Neural crest cell (in vitro differentiated cells): ENCODE measurements around the gene POLR3A. TPM values are rescaled to one million over a fixed set of nuclear protein-coding genes. Genes with fewer than 3 reads are reported as not detected.

Source experiments
- DNase-seq: peaks from one replicate; pipeline ENCODE4 v3.0.0; 2021; ENCODE audit warnings: low read depth, mixed read lengths, low spot score
- H3K27ac Mint-ChIP-seq: one replicate; pipeline ENCODE4 v1.8.0; 2021; ENCODE audit warnings: mild to moderate bottlenecking, mixed read lengths; ENCODE audit not compliant: unreplicated experiment
- H3K27me3 Mint-ChIP-seq: 2 replicates; pipeline ENCODE4 v1.8.0; 2021; ENCODE audit warnings: low read depth, mild to moderate bottlenecking, mixed read lengths
- H3K36me3 Mint-ChIP-seq: 2 replicates; pipeline ENCODE4 v1.8.0; 2021; ENCODE audit warnings: low read depth, mild to moderate bottlenecking, mixed read lengths
- H3K4me1 Mint-ChIP-seq: 2 replicates; pipeline ENCODE4 v1.8.0; 2021; ENCODE audit warnings: mixed read lengths
- H3K4me3 Mint-ChIP-seq: one replicate; pipeline ENCODE4 v1.8.0; 2021; ENCODE audit warnings: mild to moderate bottlenecking, mixed read lengths
- H3K9me3 Mint-ChIP-seq: 2 replicates; pipeline ENCODE4 v1.8.0; 2021; ENCODE audit warnings: mixed read lengths
- total RNA-seq: library from RNA; stranded (reverse); gene quantifications from 2 replicates; pipeline ENCODE4 v1.2.1, GENCODE V29; 2021
- TF ChIP-seq, protein P1 (sequence below): fragments of 200-600 bp; sonication (generic); conservative IDR thresholded peaks from 2 replicates; pipeline ENCODE4 v1.5.0; 2021; ENCODE audit warnings: antibody characterized with exemption, mild to moderate bottlenecking

The POLR3A gene
- total RNA-seq, 1 donor from 2014 or later = 28.9 TPM

GRCh38 chr10:77989081-77989724, 40.1 kb downstream of the POLR3A start:
- TF ChIP-seq, protein P1, sequence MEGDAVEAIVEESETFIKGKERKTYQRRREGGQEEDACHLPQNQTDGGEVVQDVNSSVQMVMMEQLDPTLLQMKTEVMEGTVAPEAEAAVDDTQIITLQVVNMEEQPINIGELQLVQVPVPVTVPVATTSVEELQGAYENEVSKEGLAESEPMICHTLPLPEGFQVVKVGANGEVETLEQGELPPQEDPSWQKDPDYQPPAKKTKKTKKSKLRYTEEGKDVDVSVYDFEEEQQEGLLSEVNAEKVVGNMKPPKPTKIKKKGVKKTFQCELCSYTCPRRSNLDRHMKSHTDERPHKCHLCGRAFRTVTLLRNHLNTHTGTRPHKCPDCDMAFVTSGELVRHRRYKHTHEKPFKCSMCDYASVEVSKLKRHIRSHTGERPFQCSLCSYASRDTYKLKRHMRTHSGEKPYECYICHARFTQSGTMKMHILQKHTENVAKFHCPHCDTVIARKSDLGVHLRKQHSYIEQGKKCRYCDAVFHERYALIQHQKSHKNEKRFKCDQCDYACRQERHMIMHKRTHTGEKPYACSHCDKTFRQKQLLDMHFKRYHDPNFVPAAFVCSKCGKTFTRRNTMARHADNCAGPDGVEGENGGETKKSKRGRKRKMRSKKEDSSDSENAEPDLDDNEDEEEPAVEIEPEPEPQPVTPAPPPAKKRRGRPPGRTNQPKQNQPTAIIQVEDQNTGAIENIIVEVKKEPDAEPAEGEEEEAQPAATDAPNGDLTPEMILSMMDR = no peak
- Mint-ChIP-seq H3K27me3 (no peaks in the 10 kb centered on the region), H3K27ac (peak overlapping the region; percentile 75), H3K36me3 (peaks cover 27% of the 10 kb centered on the region), H3K9me3 (no peaks in the 10 kb centered on the region), H3K4me1 (peaks cover 19% of the 10 kb centered on the region), H3K4me3 (no peak overlapping the region)
- DNase-seq = no peak

GRCh38 chr10:77987671-77988255, 41.6 kb downstream of the POLR3A start:
- Mint-ChIP-seq H3K4me3 (no peak overlapping the region), H3K27me3 (no peaks in the 10 kb centered on the region), H3K4me1 (peaks cover 10% of the 10 kb centered on the region), H3K9me3 (no peaks in the 10 kb centered on the region), H3K36me3 (peaks cover 23% of the 10 kb centered on the region), H3K27ac (no peak overlapping the region)
- TF ChIP-seq, protein P1 = no peak
- no peak for DNase-seq

DNA sequence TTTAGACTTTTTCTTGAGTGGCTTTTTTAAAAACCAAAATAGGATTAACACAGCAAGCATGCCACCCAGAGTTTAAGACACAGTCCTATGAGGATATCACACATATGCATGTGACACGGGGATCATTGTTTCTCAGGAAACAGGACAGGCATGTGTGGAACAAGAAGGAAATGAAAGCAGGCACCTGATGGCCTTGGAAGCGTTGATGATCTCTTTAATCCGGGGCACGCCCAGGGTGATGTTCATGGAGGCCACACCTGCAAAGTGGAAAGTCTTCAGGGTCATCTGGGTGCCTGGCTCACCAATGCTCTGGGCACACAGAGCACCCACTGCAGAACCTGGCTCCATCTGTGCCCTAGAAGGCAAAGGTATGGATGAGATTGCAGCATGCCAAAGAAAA, 44.3 kb downstream of the POLR3A start:
- H3K36me3 Mint-ChIP-seq = peaks cover 21% of the 10 kb centered on the region
- no peak overlapping the region for H3K4me3 Mint-ChIP-seq
- no peak overlapping the region for H3K27ac Mint-ChIP-seq
- peaks cover 10% of the 10 kb centered on the region for H3K4me1 Mint-ChIP-seq
- H3K27me3 Mint-ChIP-seq = no peaks in the 10 kb centered on the region
- DNase-seq = no peak
- TF ChIP-seq, protein P1 = no peak
- H3K9me3 Mint-ChIP-seq = no peaks in the 10 kb centered on the region

DNA sequence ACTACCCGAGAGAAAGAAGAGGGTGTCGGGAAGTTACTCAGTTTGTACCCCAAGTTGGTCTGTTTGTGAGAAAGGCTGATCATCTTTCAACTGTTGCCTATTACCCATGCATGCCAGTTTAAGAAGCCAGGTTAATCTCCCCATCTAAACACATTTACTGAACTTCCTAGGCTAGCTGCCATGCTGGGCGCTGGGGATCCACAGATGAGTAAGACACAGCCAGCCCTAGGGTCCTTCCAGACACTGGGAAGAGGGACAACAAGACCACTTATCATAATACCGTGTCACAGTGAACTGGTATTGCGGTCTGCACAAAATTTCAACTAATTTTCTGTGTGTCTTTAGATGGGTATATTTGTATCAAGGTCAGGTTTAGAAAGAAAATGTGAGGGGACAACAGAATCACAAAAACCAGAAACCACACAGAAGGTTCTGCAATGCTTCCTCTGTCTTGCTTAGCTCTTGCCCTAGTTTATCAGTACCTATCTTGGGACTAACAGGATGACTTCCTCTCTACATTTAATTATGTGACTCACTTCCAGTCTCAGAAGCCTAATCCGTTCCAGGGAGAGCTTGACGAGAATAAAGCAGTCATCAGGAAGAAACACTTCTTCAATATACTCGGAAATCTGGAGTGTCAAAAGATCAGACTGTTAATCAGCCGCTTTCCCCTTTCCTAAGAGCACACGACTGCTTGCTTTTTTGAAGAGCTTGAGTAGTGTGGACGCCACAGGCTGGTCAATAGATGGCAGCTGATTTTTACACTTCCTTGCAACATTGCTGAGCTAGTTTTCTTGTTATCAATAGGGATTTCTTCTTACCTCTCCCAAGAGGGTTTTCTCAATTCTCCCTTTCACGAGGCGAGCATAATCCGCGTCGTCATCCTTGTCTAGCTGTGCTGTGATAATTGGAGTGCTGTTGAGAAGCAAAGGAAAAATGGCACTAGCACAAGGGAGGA, 45.7 kb downstream of the POLR3A start:
- TF ChIP-seq, protein P1 = no peak
- no peak for DNase-seq
- Mint-ChIP-seq H3K9me3 (no peaks in the 10 kb centered on the region), H3K4me1 (peaks cover 10% of the 10 kb centered on the region), H3K27ac (peak overlapping the region; percentile 50), H3K4me3 (no peak overlapping the region), H3K36me3 (peaks cover 24% of the 10 kb centered on the region), H3K27me3 (no peaks in the 10 kb centered on the region)

DNA sequence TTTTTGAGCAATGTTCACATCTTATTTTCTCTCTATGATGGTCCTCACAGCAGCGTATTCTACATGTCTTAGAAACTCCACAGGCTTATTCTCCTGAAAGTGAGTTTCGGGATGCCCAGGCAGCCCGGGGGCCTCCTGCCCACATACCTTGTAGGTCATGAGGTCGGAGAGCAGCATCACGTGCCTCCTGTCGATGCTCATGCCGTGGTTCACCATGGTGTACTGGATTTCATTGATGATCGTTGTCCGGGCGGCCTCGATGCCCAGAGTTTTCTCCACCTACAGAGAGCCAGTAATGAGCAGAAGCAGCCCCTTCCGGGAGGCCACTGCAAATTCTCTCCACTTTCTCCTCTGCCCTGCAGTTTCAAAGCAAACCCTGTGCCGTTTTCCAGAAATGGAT, 48.0 kb downstream of the POLR3A start:
- Mint-ChIP-seq H3K27me3 (no peaks in the 10 kb centered on the region), H3K4me3 (no peak overlapping the region), H3K4me1 (no peaks in the 10 kb centered on the region), H3K27ac (no peak overlapping the region), H3K9me3 (no peaks in the 10 kb centered on the region), H3K36me3 (peaks cover 27% of the 10 kb centered on the region)
- TF ChIP-seq, protein P1 = no peak
- DNase-seq = no peak
